Peyer's patch (tissue), 4 donors: ENCODE data around the gene DSCAML1.

Experiments used
- CTCF ChIP-seq, 6 experiments: fragments of 450-650 bp in 4 of 6; fragments of 200-600 bp in 2 of 6; sonication (generic) in 1 of 6; IDR thresholded peaks; one replicate each; pipeline ENCODE4 v1.5.1; 2017 to 2019; ENCODE audit warnings: antibody characterized with exemption in 6 of 6, mild to moderate bottlenecking in 3 of 6, moderate library complexity in 1 of 6
- POLR2A ChIP-seq, 2 donors: fragments of 450-650 bp; IDR thresholded peaks; one replicate each; pipeline ENCODE4 v1.5.1; 2017; ENCODE audit warnings: antibody characterized with exemption in 2 of 2, mild to moderate bottlenecking in 2 of 2, moderate library complexity in 2 of 2

DNA sequence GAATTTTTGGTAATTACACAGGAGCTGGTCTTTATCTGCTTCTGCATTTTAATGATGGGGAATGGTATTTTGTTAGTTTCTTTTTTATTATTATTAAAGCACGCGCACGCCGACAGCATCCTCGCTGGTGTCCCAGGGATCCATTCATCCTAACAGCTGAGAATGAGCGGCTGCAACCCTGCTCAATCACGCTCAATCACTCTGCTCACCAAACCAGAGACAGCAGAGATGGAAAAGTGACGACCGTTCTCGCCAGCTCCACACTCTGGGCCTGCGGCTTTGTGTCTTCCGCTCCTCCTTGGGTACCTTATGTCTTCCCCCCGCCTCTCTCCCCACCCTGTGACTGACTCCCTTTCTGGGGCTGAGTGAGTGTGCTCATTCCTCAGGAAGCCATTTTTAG is 84.5 kb downstream of the DSCAML1 start:
- TF ChIP-seq POLR2A (IDR thresholded peaks at IDR 0.05) (no peak), CTCF (IDR thresholded peaks at IDR 0.05) (no peak)
